H1 (cell line): ENCODE results near the gene PTPN21. TPM values are rescaled to one million over a fixed set of nuclear protein-coding genes. Genes with fewer than 3 reads are reported as not detected.

Source experiments
- CTCF ChIA-PET: fragments of 300-600 bp; sonication (Branson Sonifier 250); formaldehyde crosslinking; loops from one replicate; lab custom pipeline; 2021; ENCODE audit not compliant: partially characterized antibody; lab: Charles Lee
- POLR2A ChIA-PET: fragments of 300-600 bp; sonication (Branson Sonifier 250); formaldehyde crosslinking; loops from one replicate; lab custom pipeline; 2021; ENCODE audit warnings: inconsistent platforms; ENCODE audit not compliant: partially characterized antibody; lab: Charles Lee
- DNase-seq, 2 experiments: peaks; one replicate each; pipeline versions ENCODE4 v3.0.0 to v3.0.0-alpha.2; 2010 to 2022; ENCODE audit warnings: low spot score in 2 of 2, low read depth in 1 of 2, mixed read lengths in 1 of 2
- FAIRE-seq: peaks from 2 replicates; lab custom pipeline; 2011; peaks lifted over from hg19 to GRCh38; lab: Jason Lieb, UNC
- H2AFZ ChIP-seq: 2 replicates; pipeline ENCODE4 v1.8.1; 2012; ENCODE audit warnings: low read length, inconsistent platforms
- H2AK5ac ChIP-seq: 2 replicates; pipeline ENCODE4 v1.6.1; 2013; ENCODE audit warnings: low read depth, low read length
- H2BK120ac ChIP-seq: replicated peaks from 2 replicates; pipeline ENCODE3; 2013; ENCODE audit warnings: low read depth, low read length, inconsistent platforms
- H2BK12ac ChIP-seq: 2 replicates; pipeline ENCODE4 v1.6.1; 2013; ENCODE audit warnings: low read depth, low read length
- H2BK15ac ChIP-seq: 2 replicates; pipeline ENCODE4 v1.6.1; 2013; ENCODE audit warnings: low read length
- H2BK20ac ChIP-seq: 2 replicates; pipeline ENCODE4 v1.6.1; 2013; ENCODE audit warnings: low read length
- H2BK5ac ChIP-seq: 2 replicates; pipeline ENCODE4 v1.6.1; 2013; ENCODE audit warnings: low read depth, low read length
- H3K14ac ChIP-seq: 2 replicates; pipeline ENCODE4 v1.6.1; 2013; ENCODE audit warnings: inconsistent platforms; ENCODE audit not compliant: insufficient read length
- H3K18ac ChIP-seq: 2 replicates; pipeline ENCODE4 v1.6.1; 2013; ENCODE audit warnings: low read length; ENCODE audit errors: extremely low read depth
- H3K23ac ChIP-seq: 2 replicates; pipeline ENCODE4 v1.6.1; 2013; ENCODE audit warnings: inconsistent platforms; ENCODE audit not compliant: insufficient read length
- H3K23me2 ChIP-seq: 2 replicates; pipeline ENCODE4 v1.6.1; 2013; ENCODE audit warnings: low read depth, low read length
- H3K27ac ChIP-seq: 2 replicates; pipeline ENCODE4 v1.6.1; 2011; ENCODE audit warnings: low read depth, low read length, inconsistent platforms
- H3K27me3 ChIP-seq, 4 experiments: replicated peaks in 1 of 4; 1 replicate in 1 of 4; 2 replicates in 3 of 4; pipeline versions ENCODE4 v1.6.1 to v1.8.1; 2011 to 2013; ENCODE audit warnings: low read length in 3 of 4, mild to moderate bottlenecking in 3 of 4, inconsistent platforms in 2 of 4, mixed read lengths in 2 of 4, moderate library complexity in 1 of 4; ENCODE audit not compliant: control insufficient read depth in 3 of 4, insufficient read depth in 3 of 4; ENCODE audit errors: extremely low read depth in 1 of 4
- H3K36me3 ChIP-seq, 4 experiments: 2 replicates each; pipeline versions ENCODE4 v1.6.1 to v1.8.1; 2011 to 2013; ENCODE audit warnings: mild to moderate bottlenecking in 4 of 4, low read length in 3 of 4, moderate library complexity in 2 of 4, control low read depth in 1 of 4, inconsistent platforms in 1 of 4; ENCODE audit not compliant: insufficient read depth in 4 of 4, control insufficient read depth in 2 of 4
- H3K4ac ChIP-seq: replicated peaks from 2 replicates; pipeline ENCODE3; 2013; ENCODE audit warnings: low read length, low read depth, mixed read lengths, inconsistent platforms; ENCODE audit not compliant: insufficient read length
- H3K4me1 ChIP-seq, 4 experiments: replicated peaks in 1 of 4; 1 replicate in 1 of 4; 2 replicates in 3 of 4; pipeline versions ENCODE4 v1.6.1 to v1.8.1; 2011 to 2013; ENCODE audit warnings: low read length in 3 of 4, inconsistent platforms in 2 of 4, mixed read lengths in 1 of 4; ENCODE audit not compliant: insufficient read depth in 4 of 4, control insufficient read depth in 3 of 4
- H3K4me2 ChIP-seq, 2 experiments: 2 replicates each; pipeline versions ENCODE4 v1.6.1 to v1.8.1; 2011 to 2013; ENCODE audit warnings: low read depth in 2 of 2, low read length in 2 of 2, control low read depth in 1 of 2, inconsistent platforms in 1 of 2, mild to moderate bottlenecking in 1 of 2; ENCODE audit not compliant: insufficient read depth in 1 of 2
- H3K4me3 ChIP-seq, 4 experiments: fragments of 200-600, 300-600 bp in 1 of 4; sonication (generic), shearing (Covaris generic), sonication (Bioruptor Twin) in 1 of 4; 2 replicates each; pipeline versions ENCODE4 v1.5.1 to v1.8.1; 2011 to 2016; ENCODE audit warnings: low read length in 4 of 4, low read depth in 3 of 4, control low read depth in 2 of 4, inconsistent platforms in 2 of 4, mild to moderate bottlenecking in 2 of 4, mixed read lengths in 1 of 4, moderate library complexity in 1 of 4; ENCODE audit not compliant: insufficient read depth in 2 of 4; ENCODE audit errors: extremely low read depth in 1 of 4
- H3K56ac ChIP-seq: replicated peaks from 2 replicates; pipeline ENCODE3; 2013; ENCODE audit warnings: low read depth, mild to moderate bottlenecking, mixed read lengths, low read length, inconsistent platforms; ENCODE audit not compliant: insufficient read length
- H3K79me1 ChIP-seq: 2 replicates; pipeline ENCODE4 v1.6.1; 2013; ENCODE audit warnings: low read depth, low read length, control low read depth
- H3K79me2 ChIP-seq, 2 experiments: 2 replicates each; pipeline versions ENCODE4 v1.6.1 to v1.8.1; 2012 to 2013; ENCODE audit warnings: low read length in 2 of 2, mild to moderate bottlenecking in 2 of 2, inconsistent platforms in 1 of 2; ENCODE audit not compliant: insufficient read depth in 2 of 2, control insufficient read depth in 1 of 2
- H3K9ac ChIP-seq, 4 experiments: replicated peaks in 1 of 4; 1 replicate in 1 of 4; 2 replicates in 3 of 4; pipeline versions ENCODE4 v1.6.1 to v1.8.1; 2011 to 2013; ENCODE audit warnings: low read depth in 3 of 4, low read length in 3 of 4, control low read depth in 2 of 4, mild to moderate bottlenecking in 2 of 4, moderate library complexity in 2 of 4, inconsistent platforms in 1 of 4; ENCODE audit errors: extremely low read depth in 1 of 4
- H3K9me3 ChIP-seq, 2 experiments: 2 replicates each; pipeline versions ENCODE4 v1.6.1 to v1.8.1; 2012 to 2013; ENCODE audit warnings: mild to moderate bottlenecking in 2 of 2, moderate library complexity in 2 of 2, control low read depth in 1 of 2, inconsistent platforms in 1 of 2, low read depth in 1 of 2, low read length in 1 of 2, mixed read lengths in 1 of 2; ENCODE audit not compliant: insufficient read depth in 2 of 2
- H4K20me1 ChIP-seq, 2 experiments: replicated peaks in 1 of 2; 2 replicates each; pipeline versions ENCODE3 to v1.8.1; 2011 to 2013; ENCODE audit warnings: inconsistent platforms in 2 of 2, low read length in 2 of 2, mild to moderate bottlenecking in 1 of 2; ENCODE audit not compliant: insufficient read depth in 2 of 2, control insufficient read depth in 1 of 2
- H4K5ac ChIP-seq: 2 replicates; pipeline ENCODE4 v1.6.1; 2013; ENCODE audit warnings: low read length, low read depth, mixed read lengths, inconsistent platforms; ENCODE audit not compliant: insufficient read length
- H4K8ac ChIP-seq: 2 replicates; pipeline ENCODE4 v1.8.0; 2013; ENCODE audit warnings: mild to moderate bottlenecking, moderate library complexity, low read length, inconsistent platforms; ENCODE audit not compliant: insufficient read depth; ENCODE audit errors: extremely low read depth
- H4K91ac ChIP-seq: replicated peaks from 2 replicates; pipeline ENCODE3; 2013; ENCODE audit warnings: low read length, mixed read lengths, inconsistent platforms; ENCODE audit not compliant: insufficient read length
- ATF3 ChIP-seq: IDR thresholded peaks from 2 replicates; pipeline ENCODE4 v1.6.1; 2011; ENCODE audit warnings: low read depth, mild to moderate bottlenecking, low read length; ENCODE audit not compliant: insufficient read depth
- CHD2 ChIP-seq: IDR thresholded peaks from 2 replicates; pipeline ENCODE4 v1.6.1; 2012; ENCODE audit warnings: low read length, improper control_type of control experiment
- EGR1 ChIP-seq: IDR thresholded peaks from 2 replicates; pipeline ENCODE4 v1.6.1; 2011; ENCODE audit warnings: low read depth, low read length, borderline replicate concordance
- KDM1A ChIP-seq: fragments of 200-600, 300-600 bp; sonication (generic); IDR thresholded peaks from 2 replicates; pipeline ENCODE4 v1.7.1; 2016; ENCODE audit warnings: mild to moderate bottlenecking, low read length, borderline replicate concordance
- NRF1 ChIP-seq: IDR thresholded peaks from 2 replicates; pipeline ENCODE4 v1.6.1; 2011; ENCODE audit warnings: mild to moderate bottlenecking, low read depth, low read length, improper control_type of control experiment
- RBBP5 ChIP-seq: IDR thresholded peaks from 2 replicates; pipeline ENCODE4 v1.7.1; 2012; ENCODE audit warnings: low read depth, mild to moderate bottlenecking, inconsistent platforms, low read length, moderate library complexity, borderline replicate concordance
- SP1 ChIP-seq: IDR thresholded peaks from 2 replicates; pipeline ENCODE4 v1.6.1; 2011; ENCODE audit warnings: low read depth, low read length
- SRF ChIP-seq: IDR thresholded peaks from 2 replicates; pipeline ENCODE4 v1.6.1; 2011; ENCODE audit warnings: mild to moderate bottlenecking, low read depth, low read length, moderate library complexity
- TBP ChIP-seq: IDR thresholded peaks from 2 replicates; pipeline ENCODE4 v1.6.1; 2011; ENCODE audit warnings: low read depth, low read length, improper control_type of control experiment
- WGBS, 2 experiments: shearing (Covaris generic) in 1 of 2; methylation state at CpG; one replicate each; pipeline versions ENCODE4 v1.1.6 to v1.1.7; 2013 to 2015; ENCODE audit warnings: low lambda C conversion rate in 2 of 2, mixed read lengths in 2 of 2, inconsistent platforms in 1 of 2, low coverage in 1 of 2, missing lambda C conversion rate in 1 of 2; ENCODE audit not compliant: insufficient replicate concordance in 2 of 2, insufficient coverage in 1 of 2, insufficient read length in 1 of 2; ENCODE audit errors: extremely low coverage in 1 of 2, missing lambda C conversion rate in 1 of 2; 5-methylcytosine and 5-hydroxymethylcytosine counted together
- polyA plus RNA-seq, 7 experiments: library from polyadenylated mRNA; depleted of rRNA in 3 of 7; stranded (reverse) in 5 of 7; unstranded in 2 of 7; fragments of >200 nt in 5 of 7; fragments of 200-250 nt in 2 of 7; gene quantifications; 1 replicate in 5 of 7; 2 replicates in 1 of 7; 4 replicates in 1 of 7; pipeline versions ENCODE4 v1.2.1 to v1.2.3, GENCODE V29; 2011 to 2013; ENCODE audit warnings: missing spikeins in 2 of 7, mixed read lengths in 2 of 7
- total RNA-seq: library from RNA; stranded (reverse); fragmentation: NEBNext Ultra II Directional; extraction: Animal tissue kit (Norgen Biotek cat#: 25700); gene quantifications from 2 replicates; pipeline ENCODE4 v1.2.1, GENCODE V29; 2021

PTPN21 gene
- total and polyA plus RNA-seq, 2 of the 8 experiments (the other 6 are each of a cell fraction or from before 2014, with no cell fraction given), result 6.5 to 16.1 TPM

GRCh38 chr14:88426271-88426670, 128.5 kb downstream of the PTPN21 start:
- FAIRE-seq, result no peak
- TF ChIP-seq SP1 (no peak), ATF3 (no peak), SRF (no peak), CHD2 (no peak), RBBP5 (no peak), TBP (no peak), EGR1 (no peak), KDM1A (no peak), NRF1 (no peak)
- TF ChIP-seq, all 59 proteins: peak for 0
- H4K8ac ChIP-seq, result no peak overlapping the region
- no peak for DNase-seq
- no peak overlapping the region for H3K9ac ChIP-seq
- H3K79me1 ChIP-seq, result no peaks in the 10 kb centered on the region
- no peak overlapping the region for H2AFZ ChIP-seq
- H3K56ac ChIP-seq, result no peak overlapping the region
- no peak overlapping the region for H2BK12ac ChIP-seq
- no peaks in the 10 kb centered on the region for H3K9me3 ChIP-seq
- H4K20me1 ChIP-seq, result no peaks in the 10 kb centered on the region
- H2BK5ac ChIP-seq, result no peak overlapping the region
- no peaks in the 10 kb centered on the region for H3K23me2 ChIP-seq
- H3K79me2 ChIP-seq, result no peaks in the 10 kb centered on the region
- H3K14ac ChIP-seq, result no peak overlapping the region
- WGBS, 2 experiments, result 86% methylated on average over 7 of the region's 7 CpGs; no CpG with 5 or more reads in 1 of the 2 experiments
- H2BK15ac ChIP-seq, result no peak overlapping the region
- ChIA-PET POLR2A (no interaction called here), CTCF (interaction anchor here (0.6 kb wide), 1 partner anchor 411 kb away, joined by 3 read pairs; no protein-coding TSS in a partner anchor)
- H4K91ac ChIP-seq, result no peak overlapping the region
- H4K5ac ChIP-seq, result no peak overlapping the region
- H3K4ac ChIP-seq, result no peak overlapping the region
- no peak overlapping the region for H3K23ac ChIP-seq
- H3K4me3 ChIP-seq, result no peak overlapping the region
- H2BK20ac ChIP-seq, result no peak overlapping the region
- H3K4me1 ChIP-seq, result no peaks in the 10 kb centered on the region
- no peaks in the 10 kb centered on the region for H3K36me3 ChIP-seq
- no peaks in the 10 kb centered on the region for H3K27me3 ChIP-seq
- no peak overlapping the region for H3K27ac ChIP-seq
- no peak overlapping the region for H2BK120ac ChIP-seq
- H3K4me2 ChIP-seq, result no peak overlapping the region
- H2AK5ac ChIP-seq, result no peak overlapping the region
- no peak overlapping the region for H3K18ac ChIP-seq
